Measurements from ENCODE around the gene TMOD2. TPM values are rescaled to one million over a fixed set of nuclear protein-coding genes. Genes with fewer than 3 reads are reported as not detected.

The TMOD2 gene
- total RNA-seq (ENCODE audit: low replicate concordance), result 1.9 and 3.2 TPM in 2 replicates

- Mint-ChIP-seq H3K9me3 (peaks cover 2% of the 10 kb centered on the region), H3K4me1 (peaks cover 10% of the 10 kb centered on the region), H3K27ac (no peak within 1 kb of the TSS), H3K27me3 (ENCODE audit: insufficient read depth, low read depth) (peaks cover 29% of the 10 kb centered on the region), H3K4me3 (peak within 1 kb of the TSS; percentile 92), H3K36me3 (no peaks in the 10 kb centered on the region)
- H3K79me2 ChIP-seq (ENCODE audit: low read depth), result no peaks in the 10 kb centered on the region
- H3F3A ChIP-seq (ENCODE audit: low read depth), result peaks cover 7% of the 10 kb centered on the region
- DNase-seq (ENCODE audit: low spot score), result peak; percentile 76
- peak within 1 kb of the TSS; percentile 79 for H3K4me3 ChIP-seq
- no peak within 1 kb of the TSS for H3K27ac ChIP-seq
- H3K27me3 ChIP-seq, result peaks cover 89% of the 10 kb centered on the region
- H3K4me2 ChIP-seq, result peak within 1 kb of the TSS; percentile 84
- no peaks in the 10 kb centered on the region for H3K9me3 ChIP-seq (ENCODE audit: low read depth)
- H3K9ac ChIP-seq, result no peak within 1 kb of the TSS
- H2AFZ ChIP-seq (replicated peaks), result peak within 1 kb of the TSS; percentile 99
- H3K4me1 ChIP-seq, result no peaks in the 10 kb centered on the region
- H4K20me1 ChIP-seq (ENCODE audit: low read depth), result no peaks in the 10 kb centered on the region
- no peaks in the 10 kb centered on the region for H3K36me3 ChIP-seq
- TF ChIP-seq EZH2 (IDR thresholded peaks at IDR 0.05) (peak; percentile 85), CTCF (IDR thresholded peaks at IDR 0.05) (no peak), EZH2phosphoT487 (IDR thresholded peaks at IDR 0.05) (peak; percentile 91)
These were observed at the start of gene TMOD2 for GRCh38 chr15:51750792-51751696. Gene TMOD2 (plus strand): TSS chr15:51751597. CDS start chr15:51766442, 14,845 bp downstream.

- Histone ChIP-seq H3K27ac (no peak overlapping the region), H3K9me3 (ENCODE audit: low read depth) (no peaks in the 10 kb centered on the region), H3K4me1 (no peaks in the 10 kb centered on the region), H2AFZ (replicated peaks) (no peak overlapping the region), H4K20me1 (ENCODE audit: low read depth) (no peaks in the 10 kb centered on the region), H3K4me3 (no peak overlapping the region), H3K27me3 (no peaks in the 10 kb centered on the region), H3K9ac (no peak overlapping the region), H3F3A (ENCODE audit: low read depth) (no peaks in the 10 kb centered on the region), H3K79me2 (ENCODE audit: low read depth) (no peaks in the 10 kb centered on the region), H3K36me3 (no peaks in the 10 kb centered on the region), H3K4me2 (no peak overlapping the region)
- TF ChIP-seq EZH2 (IDR thresholded peaks at IDR 0.05) (no peak), EZH2phosphoT487 (IDR thresholded peaks at IDR 0.05) (no peak), CTCF (IDR thresholded peaks at IDR 0.05) (no peak)
- Mint-ChIP-seq H3K9me3 (no peaks in the 10 kb centered on the region), H3K27ac (no peak overlapping the region), H3K4me3 (no peak overlapping the region), H3K27me3 (ENCODE audit: insufficient read depth, low read depth) (no peaks in the 10 kb centered on the region), H3K36me3 (no peaks in the 10 kb centered on the region), H3K4me1 (no peaks in the 10 kb centered on the region)
- DNase-seq (ENCODE audit: low spot score), result no peak
These were observed 48.7 kb upstream of the TMOD2 start for GRCh38 chr15:51702710-51703109.

GRCh38 chr15:51706291-51706690 is 45.1 kb upstream of the TMOD2 start:
- H3K79me2 ChIP-seq (ENCODE audit: low read depth), result no peaks in the 10 kb centered on the region
- H3K4me3 ChIP-seq, result no peak overlapping the region
- no peaks in the 10 kb centered on the region for H3K9me3 ChIP-seq (ENCODE audit: low read depth)
- H3K4me1 ChIP-seq, result no peaks in the 10 kb centered on the region
- no peak for DNase-seq (ENCODE audit: low spot score)
- H3K36me3 ChIP-seq, result no peaks in the 10 kb centered on the region
- no peaks in the 10 kb centered on the region for H4K20me1 ChIP-seq (ENCODE audit: low read depth)
- Mint-ChIP-seq H3K9me3 (no peaks in the 10 kb centered on the region), H3K4me1 (no peaks in the 10 kb centered on the region), H3K27me3 (ENCODE audit: insufficient read depth, low read depth) (no peaks in the 10 kb centered on the region), H3K36me3 (no peaks in the 10 kb centered on the region), H3K27ac (no peak overlapping the region), H3K4me3 (no peak overlapping the region)
- no peak for TF ChIP-seq EZH2phosphoT487 (IDR thresholded peaks at IDR 0.05)
- no peak for TF ChIP-seq CTCF (IDR thresholded peaks at IDR 0.05)
- no peak for TF ChIP-seq EZH2 (IDR thresholded peaks at IDR 0.05)
- H3K27ac ChIP-seq, result no peak overlapping the region
- H3F3A ChIP-seq (ENCODE audit: low read depth), result no peaks in the 10 kb centered on the region
- no peak overlapping the region for H2AFZ ChIP-seq (replicated peaks)
- H3K4me2 ChIP-seq, result no peak overlapping the region
- no peaks in the 10 kb centered on the region for H3K27me3 ChIP-seq
- no peak overlapping the region for H3K9ac ChIP-seq
